ENCODE measurements around the gene ALDOB.

- peak in 2 of 4 donors; percentile 27 to 75 for TF ChIP-seq POLR2A (IDR thresholded peaks at IDR 0.05)
- TF ChIP-seq CTCF (IDR thresholded peaks at IDR 0.05) = no peak
Observed at GRCh38 chr9:101398068-101398929, 37.3 kb downstream of the ALDOB start, which contains the start of the genes MRPL50 and ZNF189.
